HepG2 (cell line): ENCODE results near the gene ENTPD2. TPM values are rescaled to one million over a fixed set of nuclear protein-coding genes. Genes with fewer than 3 reads are reported as not detected.

Experiments used
- CAMTA2 ChIP-seq: sonication (generic); formaldehyde crosslinking; IDR thresholded peaks from 2 replicates; pipeline ENCODE4 v1.4.0; 2020; ENCODE audit warnings: mild to moderate bottlenecking, missing genetic modification reagents, borderline replicate concordance
- CENPX ChIP-seq: sonication (generic); formaldehyde crosslinking; IDR thresholded peaks from 2 replicates; pipeline ENCODE4 v1.9.0; 2021; ENCODE audit warnings: mild to moderate bottlenecking, missing genetic modification reagents, moderate library complexity
- CHCHD3 ChIP-seq: sonication (generic); formaldehyde crosslinking; IDR thresholded peaks from 2 replicates; pipeline ENCODE4 v1.8.0; 2022; ENCODE audit warnings: mild to moderate bottlenecking, missing genetic modification reagents, moderate library complexity
- DR1 ChIP-seq: sonication (generic); formaldehyde crosslinking; IDR thresholded peaks from 2 replicates; pipeline ENCODE4 v1.8.0; 2021; ENCODE audit warnings: mild to moderate bottlenecking, missing genetic modification reagents, inconsistent platforms
- HNF4G ChIP-seq, 2 experiments: sonication (generic) in 1 of 2; formaldehyde crosslinking in 1 of 2; IDR thresholded peaks; 2 replicates each; pipeline versions ENCODE4 v1.4.0 to v1.6.1; 2011 to 2020; ENCODE audit warnings: borderline replicate concordance in 2 of 2, low read depth in 2 of 2, mild to moderate bottlenecking in 2 of 2, low read length in 1 of 2, missing genetic modification reagents in 1 of 2, moderate library complexity in 1 of 2
- IRF2 ChIP-seq: IDR thresholded peaks from 2 replicates; pipeline ENCODE4 v1.6.1; 2018; ENCODE audit warnings: missing genetic modification reagents, missing compliant biosample characterization
- KDM3A ChIP-seq: IDR thresholded peaks from 2 replicates; pipeline ENCODE4 v1.6.1; 2018; ENCODE audit warnings: low read depth, missing compliant biosample characterization
- POGZ ChIP-seq: sonication (generic); formaldehyde crosslinking; IDR thresholded peaks from 2 replicates; pipeline ENCODE4 v1.4.0; 2020; ENCODE audit warnings: mild to moderate bottlenecking, missing genetic modification reagents
- SP140L ChIP-seq: sonication (generic); formaldehyde crosslinking; IDR thresholded peaks from 2 replicates; pipeline ENCODE4 v1.4.0; 2020; ENCODE audit warnings: missing genetic modification reagents, borderline replicate concordance
- ZFP91 ChIP-seq: sonication (generic); formaldehyde crosslinking; IDR thresholded peaks from 2 replicates; pipeline ENCODE4 v1.9.0; 2022; ENCODE audit warnings: missing genetic modification reagents, mild to moderate bottlenecking, borderline replicate concordance
- ZNF354B ChIP-seq: sonication (generic); formaldehyde crosslinking; IDR thresholded peaks from 2 replicates; pipeline ENCODE4 v1.8.0; 2022; ENCODE audit warnings: mild to moderate bottlenecking, missing genetic modification reagents
- ZNF382 ChIP-seq: sonication (generic); formaldehyde crosslinking; IDR thresholded peaks from 2 replicates; pipeline ENCODE4 v1.5.0; 2020; ENCODE audit warnings: missing genetic modification reagents, mild to moderate bottlenecking, borderline replicate concordance
- ZNF431 ChIP-seq: sonication (generic); formaldehyde crosslinking; IDR thresholded peaks from 2 replicates; pipeline ENCODE4 v1.9.0; 2022; ENCODE audit warnings: missing genetic modification reagents, low read depth, mild to moderate bottlenecking, borderline replicate concordance
- ZNF549 ChIP-seq: sonication (generic); formaldehyde crosslinking; IDR thresholded peaks from 2 replicates; pipeline ENCODE4 v1.5.0; 2020; ENCODE audit warnings: missing genetic modification reagents
- ZNF589 ChIP-seq: sonication (generic); formaldehyde crosslinking; conservative IDR thresholded peaks from 2 replicates; pipeline ENCODE4 v1.8.0; 2022; ENCODE audit warnings: mild to moderate bottlenecking, moderate library complexity, missing genetic modification reagents
- ZNF619 ChIP-seq: sonication (generic); formaldehyde crosslinking; IDR thresholded peaks from 2 replicates; pipeline ENCODE4 v1.4.0; 2020; ENCODE audit warnings: mild to moderate bottlenecking, missing genetic modification reagents
- polyA plus RNA-seq, 8 experiments: library from polyadenylated mRNA; depleted of rRNA in 3 of 8; stranded (reverse) in 7 of 8; unstranded in 1 of 8; fragments of >200 nt; fragmentation: Illumina TruSeq in 4 of 8; extraction: Trizol in 4 of 8; gene quantifications; 2 replicates each; pipeline versions ENCODE4 v1.2.1 to v1.2.3, GENCODE V29; 2011 to 2016; ENCODE audit warnings: low read depth in 4 of 8, missing spikeins in 1 of 8, mixed read lengths in 1 of 8; ENCODE audit not compliant: insufficient read depth in 1 of 8
- total RNA-seq, 5 experiments: library from RNA; depleted of rRNA; stranded (reverse); fragments of >200 nt; fragmentation: Illumina TruSeq; extraction: Trizol; gene quantifications; 2 replicates each; pipeline ENCODE4 v1.2.3, GENCODE V29; 2016; ENCODE audit warnings: low read depth in 1 of 5
- TF ChIP-seq, protein P1 (sequence below): sonication (generic); formaldehyde crosslinking; IDR thresholded peaks from 2 replicates; pipeline ENCODE4 v1.9.0; 2021; ENCODE audit warnings: mild to moderate bottlenecking, missing genetic modification reagents
- TF ChIP-seq, protein P2 (sequence below): sonication (generic); formaldehyde crosslinking; IDR thresholded peaks from 2 replicates; pipeline ENCODE4 v1.8.0; 2022; ENCODE audit warnings: mild to moderate bottlenecking, missing genetic modification reagents

The ENTPD2 gene
- total and polyA plus RNA-seq, 2 of the 13 experiments (the other 11 are each of a cell fraction or from before 2014, with no cell fraction given): 0.95 to 3.2 TPM

DNA sequence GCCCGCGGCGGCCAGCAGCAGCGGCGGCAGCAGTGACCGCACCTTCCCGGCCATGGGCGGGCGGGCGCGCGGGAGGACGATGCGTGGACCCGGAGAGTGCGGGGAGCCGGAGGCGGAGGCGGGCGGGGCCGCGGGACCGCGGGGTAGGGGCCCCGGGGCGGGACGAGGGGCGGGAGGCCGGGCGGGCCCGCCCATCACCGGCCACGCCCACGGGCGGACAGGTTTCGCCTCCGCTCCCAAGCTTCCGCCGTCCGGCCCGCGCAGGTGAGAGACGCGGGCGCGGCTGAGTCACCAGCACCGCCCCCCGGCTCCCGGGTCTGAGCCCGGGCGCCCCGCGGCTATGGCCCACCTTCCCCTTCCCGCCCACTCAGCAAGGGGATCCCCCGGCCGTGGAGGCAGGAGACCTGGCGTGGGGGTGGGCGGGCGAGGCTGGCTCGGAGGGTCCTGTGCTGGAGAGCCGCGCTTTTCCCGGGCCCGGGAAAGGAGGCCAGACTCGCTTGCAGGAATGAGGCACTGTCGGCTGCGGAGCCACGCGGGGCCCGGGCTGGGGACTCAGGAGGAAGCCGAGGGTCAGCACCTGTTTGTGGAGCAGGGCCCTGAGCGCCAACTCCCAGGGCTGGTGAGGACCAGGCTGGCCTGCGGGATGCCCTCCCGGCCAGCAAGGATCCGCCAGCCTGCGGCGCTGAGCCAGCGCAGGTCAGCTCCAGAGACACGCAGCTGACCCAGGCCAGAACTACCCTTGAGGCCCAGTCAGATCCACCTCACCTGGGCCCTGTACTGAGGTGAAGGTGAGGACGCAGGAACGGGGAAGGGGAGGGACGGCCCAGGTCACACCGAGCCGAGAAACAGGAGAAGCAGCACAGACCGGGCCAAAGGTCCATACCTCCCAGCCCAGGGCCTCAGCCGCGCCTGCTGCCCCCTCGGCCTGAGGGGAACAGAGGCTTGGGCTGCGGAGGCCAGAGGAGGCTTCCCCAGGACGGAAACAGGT lies at the start of gene ENTPD2 (continued):
- TF ChIP-seq, protein P1, sequence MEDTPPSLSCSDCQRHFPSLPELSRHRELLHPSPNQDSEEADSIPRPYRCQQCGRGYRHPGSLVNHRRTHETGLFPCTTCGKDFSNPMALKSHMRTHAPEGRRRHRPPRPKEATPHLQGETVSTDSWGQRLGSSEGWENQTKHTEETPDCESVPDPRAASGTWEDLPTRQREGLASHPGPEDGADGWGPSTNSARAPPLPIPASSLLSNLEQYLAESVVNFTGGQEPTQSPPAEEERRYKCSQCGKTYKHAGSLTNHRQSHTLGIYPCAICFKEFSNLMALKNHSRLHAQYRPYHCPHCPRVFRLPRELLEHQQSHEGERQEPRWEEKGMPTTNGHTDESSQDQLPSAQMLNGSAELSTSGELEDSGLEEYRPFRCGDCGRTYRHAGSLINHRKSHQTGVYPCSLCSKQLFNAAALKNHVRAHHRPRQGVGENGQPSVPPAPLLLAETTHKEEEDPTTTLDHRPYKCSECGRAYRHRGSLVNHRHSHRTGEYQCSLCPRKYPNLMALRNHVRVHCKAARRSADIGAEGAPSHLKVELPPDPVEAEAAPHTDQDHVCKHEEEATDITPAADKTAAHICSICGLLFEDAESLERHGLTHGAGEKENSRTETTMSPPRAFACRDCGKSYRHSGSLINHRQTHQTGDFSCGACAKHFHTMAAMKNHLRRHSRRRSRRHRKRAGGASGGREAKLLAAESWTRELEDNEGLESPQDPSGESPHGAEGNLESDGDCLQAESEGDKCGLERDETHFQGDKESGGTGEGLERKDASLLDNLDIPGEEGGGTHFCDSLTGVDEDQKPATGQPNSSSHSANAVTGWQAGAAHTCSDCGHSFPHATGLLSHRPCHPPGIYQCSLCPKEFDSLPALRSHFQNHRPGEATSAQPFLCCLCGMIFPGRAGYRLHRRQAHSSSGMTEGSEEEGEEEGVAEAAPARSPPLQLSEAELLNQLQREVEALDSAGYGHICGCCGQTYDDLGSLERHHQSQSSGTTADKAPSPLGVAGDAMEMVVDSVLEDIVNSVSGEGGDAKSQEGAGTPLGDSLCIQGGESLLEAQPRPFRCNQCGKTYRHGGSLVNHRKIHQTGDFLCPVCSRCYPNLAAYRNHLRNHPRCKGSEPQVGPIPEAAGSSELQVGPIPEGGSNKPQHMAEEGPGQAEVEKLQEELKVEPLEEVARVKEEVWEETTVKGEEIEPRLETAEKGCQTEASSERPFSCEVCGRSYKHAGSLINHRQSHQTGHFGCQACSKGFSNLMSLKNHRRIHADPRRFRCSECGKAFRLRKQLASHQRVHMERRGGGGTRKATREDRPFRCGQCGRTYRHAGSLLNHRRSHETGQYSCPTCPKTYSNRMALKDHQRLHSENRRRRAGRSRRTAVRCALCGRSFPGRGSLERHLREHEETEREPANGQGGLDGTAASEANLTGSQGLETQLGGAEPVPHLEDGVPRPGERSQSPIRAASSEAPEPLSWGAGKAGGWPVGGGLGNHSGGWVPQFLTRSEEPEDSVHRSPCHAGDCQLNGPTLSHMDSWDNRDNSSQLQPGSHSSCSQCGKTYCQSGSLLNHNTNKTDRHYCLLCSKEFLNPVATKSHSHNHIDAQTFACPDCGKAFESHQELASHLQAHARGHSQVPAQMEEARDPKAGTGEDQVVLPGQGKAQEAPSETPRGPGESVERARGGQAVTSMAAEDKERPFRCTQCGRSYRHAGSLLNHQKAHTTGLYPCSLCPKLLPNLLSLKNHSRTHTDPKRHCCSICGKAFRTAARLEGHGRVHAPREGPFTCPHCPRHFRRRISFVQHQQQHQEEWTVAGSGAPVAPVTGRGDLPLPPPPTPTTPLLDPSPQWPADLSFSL (CRISPR knock-in tag): no peak
- 0 out of 2 replicates have a peak, but pooled peaks have one; percentile 22 for TF ChIP-seq DR1 (CRISPR knock-in tag)
- TF ChIP-seq ZNF549 (CRISPR knock-in tag): no peak
- TF ChIP-seq ZNF619 (CRISPR knock-in tag): no peak; the same call in 1 of the 2 replicates
- TF ChIP-seq CENPX: no peak
- TF ChIP-seq ZNF431 (CRISPR knock-in tag): peak; percentile 84
- no peak for TF ChIP-seq CHCHD3
- no peak for TF ChIP-seq ZNF382 (CRISPR knock-in tag)
- TF ChIP-seq IRF2 (CRISPR knock-in tag): no peak
- no peak for TF ChIP-seq ZNF354B (CRISPR knock-in tag)
- no peak for TF ChIP-seq HNF4G (IDR thresholded peaks at IDR 0.05; ENCODE audit: borderline replicate concordance, low read depth, low read length)
- no peak for TF ChIP-seq HNF4G (CRISPR knock-in tag; IDR thresholded peaks at IDR 0.05; ENCODE audit: borderline replicate concordance, low read depth)
- TF ChIP-seq SP140L (CRISPR knock-in tag): no peak
- no peak for TF ChIP-seq ZFP91 (CRISPR knock-in tag)
- TF ChIP-seq, protein P2, sequence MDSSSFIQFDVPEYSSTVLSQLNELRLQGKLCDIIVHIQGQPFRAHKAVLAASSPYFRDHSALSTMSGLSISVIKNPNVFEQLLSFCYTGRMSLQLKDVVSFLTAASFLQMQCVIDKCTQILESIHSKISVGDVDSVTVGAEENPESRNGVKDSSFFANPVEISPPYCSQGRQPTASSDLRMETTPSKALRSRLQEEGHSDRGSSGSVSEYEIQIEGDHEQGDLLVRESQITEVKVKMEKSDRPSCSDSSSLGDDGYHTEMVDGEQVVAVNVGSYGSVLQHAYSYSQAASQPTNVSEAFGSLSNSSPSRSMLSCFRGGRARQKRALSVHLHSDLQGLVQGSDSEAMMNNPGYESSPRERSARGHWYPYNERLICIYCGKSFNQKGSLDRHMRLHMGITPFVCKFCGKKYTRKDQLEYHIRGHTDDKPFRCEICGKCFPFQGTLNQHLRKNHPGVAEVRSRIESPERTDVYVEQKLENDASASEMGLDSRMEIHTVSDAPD (CRISPR knock-in tag): no peak
- TF ChIP-seq KDM3A (CRISPR knock-in tag): no peak
- no peak for TF ChIP-seq POGZ (CRISPR knock-in tag)
- TF ChIP-seq ZNF589 (CRISPR knock-in tag): 0 out of 2 replicates have a peak, but pooled peaks have one; percentile 15
- no peak for TF ChIP-seq CAMTA2 (CRISPR knock-in tag)
